HepG2 (cell line): ENCODE results near the gene TLN1. TPM values are rescaled to one million over a fixed set of nuclear protein-coding genes. Genes with fewer than 3 reads are reported as not detected.

Source experiments
- ADNP ChIP-seq: sonication (generic); formaldehyde crosslinking; IDR thresholded peaks from 2 replicates; pipeline ENCODE4 v1.4.0; 2020; ENCODE audit warnings: missing genetic modification reagents
- BORCS8-MEF2B ChIP-seq: sonication (generic); formaldehyde crosslinking; IDR thresholded peaks from 2 replicates; pipeline ENCODE4 v1.8.0; 2022; ENCODE audit warnings: mild to moderate bottlenecking, missing genetic modification reagents
- BRCA1 ChIP-seq: sonication (generic); formaldehyde crosslinking; IDR thresholded peaks from 2 replicates; pipeline ENCODE4 v1.4.0; 2020; ENCODE audit warnings: missing genetic modification reagents
- DZIP1 ChIP-seq: sonication (generic); formaldehyde crosslinking; IDR thresholded peaks from 2 replicates; pipeline ENCODE4 v1.5.0; 2020; ENCODE audit warnings: mild to moderate bottlenecking, missing genetic modification reagents
- GABPA ChIP-seq, 2 experiments: IDR thresholded peaks; 2 replicates each; pipeline ENCODE4 v1.6.1; 2011 to 2016; ENCODE audit warnings: low read depth in 2 of 2, low read length in 1 of 2, missing biosample characterization in 1 of 2, missing genetic modification characterization in 1 of 2
- GABPB1 ChIP-seq: IDR thresholded peaks from 2 replicates; pipeline ENCODE4 v1.6.1; 2016; ENCODE audit warnings: mild to moderate bottlenecking, missing genetic modification reagents, moderate library complexity, missing compliant biosample characterization
- GATAD2A ChIP-seq: IDR thresholded peaks from 2 replicates; pipeline ENCODE4 v1.6.1; 2016
- KDM2A ChIP-seq: sonication (generic); formaldehyde crosslinking; IDR thresholded peaks from 2 replicates; pipeline ENCODE4 v1.4.0; 2020; ENCODE audit warnings: low read depth, missing genetic modification reagents, borderline replicate concordance
- MEIS1 ChIP-seq: sonication (generic); formaldehyde crosslinking; IDR thresholded peaks from 2 replicates; pipeline ENCODE4 v1.9.0; 2021; ENCODE audit warnings: mild to moderate bottlenecking, missing genetic modification reagents, moderate library complexity, borderline replicate concordance
- MTA1 ChIP-seq: sonication (generic); formaldehyde crosslinking; IDR thresholded peaks from 2 replicates; pipeline ENCODE4 v1.4.0; 2020; ENCODE audit warnings: missing genetic modification reagents, mild to moderate bottlenecking, borderline replicate concordance
- PATZ1 ChIP-seq: sonication (generic); formaldehyde crosslinking; IDR thresholded peaks from 2 replicates; pipeline ENCODE4 v1.4.0; 2020; ENCODE audit warnings: missing genetic modification reagents
- SRF ChIP-seq: IDR thresholded peaks from 2 replicates; pipeline ENCODE4 v1.6.1; 2011; ENCODE audit warnings: mild to moderate bottlenecking, low read depth, low read length, moderate library complexity
- TARDBP ChIP-seq: sonication (generic); formaldehyde crosslinking; IDR thresholded peaks from 2 replicates; pipeline ENCODE4 v1.8.0; 2022; ENCODE audit warnings: mild to moderate bottlenecking, missing genetic modification reagents
- TCF7L2 ChIP-seq: IDR thresholded peaks from 2 replicates; pipeline ENCODE4 v1.6.1; 2011; ENCODE audit warnings: mild to moderate bottlenecking, low read depth, low read length, moderate library complexity
- ZFYVE20 ChIP-seq: sonication (generic); formaldehyde crosslinking; IDR thresholded peaks from 2 replicates; pipeline ENCODE4 v1.8.0; 2023; ENCODE audit warnings: low read depth, mild to moderate bottlenecking, moderate library complexity, missing genetic modification reagents, borderline replicate concordance
- ZNF232 ChIP-seq: sonication (generic); formaldehyde crosslinking; IDR thresholded peaks from 2 replicates; pipeline ENCODE4 v1.4.0; 2020; ENCODE audit warnings: missing genetic modification reagents, borderline replicate concordance
- ZNF234 ChIP-seq: sonication (generic); formaldehyde crosslinking; conservative IDR thresholded peaks from 2 replicates; pipeline ENCODE4 v1.5.1; 2020; ENCODE audit warnings: mild to moderate bottlenecking, missing genetic modification reagents
- ZNF256 ChIP-seq: sonication (generic); formaldehyde crosslinking; conservative IDR thresholded peaks from 2 replicates; pipeline ENCODE4 v1.4.0; 2020; ENCODE audit warnings: missing genetic modification reagents
- ZNF274 ChIP-seq: sonication (generic); formaldehyde crosslinking; IDR thresholded peaks from 2 replicates; pipeline ENCODE4 v1.5.1; 2020; ENCODE audit warnings: mild to moderate bottlenecking, missing genetic modification reagents
- ZNF296 ChIP-seq: sonication (generic); formaldehyde crosslinking; conservative IDR thresholded peaks from 2 replicates; pipeline ENCODE4 v1.5.0; 2020; ENCODE audit warnings: mild to moderate bottlenecking, missing genetic modification reagents
- ZNF317 ChIP-seq: sonication (generic); formaldehyde crosslinking; IDR thresholded peaks from 2 replicates; pipeline ENCODE4 v1.5.0; 2020; ENCODE audit warnings: mild to moderate bottlenecking, missing genetic modification reagents
- ZNF550 ChIP-seq: sonication (generic); formaldehyde crosslinking; IDR thresholded peaks from 2 replicates; pipeline ENCODE4 v1.4.0; 2020; ENCODE audit warnings: mild to moderate bottlenecking, missing genetic modification reagents, borderline replicate concordance
- ZSCAN20 ChIP-seq: sonication (generic); formaldehyde crosslinking; IDR thresholded peaks from 2 replicates; pipeline ENCODE4 v1.4.0; 2020; ENCODE audit warnings: missing genetic modification reagents, mild to moderate bottlenecking, borderline replicate concordance
- polyA plus RNA-seq, 8 experiments: library from polyadenylated mRNA; depleted of rRNA in 3 of 8; stranded (reverse) in 7 of 8; unstranded in 1 of 8; fragments of >200 nt; fragmentation: Illumina TruSeq in 4 of 8; extraction: Trizol in 4 of 8; gene quantifications; 2 replicates each; pipeline versions ENCODE4 v1.2.1 to v1.2.3, GENCODE V29; 2011 to 2016; ENCODE audit warnings: low read depth in 4 of 8, missing spikeins in 1 of 8, mixed read lengths in 1 of 8; ENCODE audit not compliant: insufficient read depth in 1 of 8
- total RNA-seq, 5 experiments: library from RNA; depleted of rRNA; stranded (reverse); fragments of >200 nt; fragmentation: Illumina TruSeq; extraction: Trizol; gene quantifications; 2 replicates each; pipeline ENCODE4 v1.2.3, GENCODE V29; 2016; ENCODE audit warnings: low read depth in 1 of 5
- TF ChIP-seq, protein P1 (sequence below): sonication (generic); formaldehyde crosslinking; IDR thresholded peaks from 2 replicates; pipeline ENCODE4 v1.8.1; 2023; ENCODE audit warnings: mild to moderate bottlenecking, moderate library complexity, missing genetic modification reagents

TLN1 gene
- total and polyA plus RNA-seq, 2 of the 13 experiments (the other 11 are each of a cell fraction or from before 2014, with no cell fraction given): 35.2 to 51.8 TPM

DNA sequence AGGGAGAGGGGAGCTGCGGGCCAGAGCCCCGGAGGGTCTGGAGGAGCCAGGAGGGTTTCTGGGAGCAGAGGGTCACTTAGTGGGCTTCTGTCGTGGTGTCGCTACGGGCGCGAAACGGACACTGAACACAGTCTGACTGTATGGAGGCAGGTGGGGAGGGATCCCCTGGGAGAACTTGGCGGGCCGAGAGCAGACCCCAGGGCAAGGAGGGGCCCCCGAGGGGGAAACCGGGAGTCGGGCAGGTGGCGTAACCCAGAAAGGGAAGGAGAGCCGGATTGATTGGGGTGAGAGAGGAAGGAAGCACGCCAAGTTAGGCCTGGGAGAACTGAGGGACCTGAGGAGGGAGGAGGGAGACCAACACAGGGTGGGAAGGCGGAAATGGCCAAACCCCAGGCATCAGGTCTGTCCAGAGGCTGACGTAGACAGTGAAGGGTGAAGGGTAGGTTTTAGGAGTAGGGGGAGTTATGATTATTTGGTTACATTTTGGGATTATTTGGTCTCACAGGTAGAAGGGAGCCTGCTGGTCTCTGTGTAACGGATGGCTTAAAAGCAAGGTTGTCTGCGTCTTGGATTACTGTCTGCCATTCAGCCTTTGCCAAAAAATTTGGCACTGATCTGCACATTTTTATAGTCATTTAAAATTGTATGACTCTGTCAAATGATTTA is 25.4 kb upstream of the TLN1 start (continued):
- TF ChIP-seq BRCA1 (CRISPR knock-in tag) (no peak), GABPA (IDR thresholded peaks at IDR 0.05; ENCODE audit: low read depth, low read length) (no peak), GABPA (CRISPR knock-in tag; IDR thresholded peaks at IDR 0.05; ENCODE audit: low read depth) (peak; percentile 50; the same call in 1 of the 2 replicates), TARDBP (CRISPR knock-in tag) (no peak), MEIS1 (CRISPR knock-in tag) (peak; percentile 29; the same call in 1 of the 2 replicates), ZNF296 (CRISPR knock-in tag) (no peak), ZNF274 (no peak), ZNF232 (CRISPR knock-in tag) (no peak), ZNF256 (CRISPR knock-in tag) (no peak), GABPB1 (CRISPR knock-in tag) (peak; percentile 65; the same call in 1 of the 2 replicates), ZNF550 (CRISPR knock-in tag) (no peak), ADNP (CRISPR knock-in tag) (no peak), MTA1 (CRISPR knock-in tag) (no peak), DZIP1 (CRISPR knock-in tag) (no peak), BORCS8-MEF2B (0 out of 2 replicates have a peak, but pooled peaks have one; percentile 11), KDM2A (CRISPR knock-in tag) (peak; percentile 90; the same call in 1 of the 2 replicates), GATAD2A (no peak; the same call in 1 of the 2 replicates), ZNF234 (CRISPR knock-in tag) (no peak), ZFYVE20 (CRISPR knock-in tag) (no peak), TCF7L2 (no peak), SRF (peak; percentile 54; the same call in 1 of the 2 replicates), ZSCAN20 (peak; percentile 29; the same call in 1 of the 2 replicates), ZNF317 (CRISPR knock-in tag) (peak; percentile 41; the same call in 1 of the 2 replicates), PATZ1 (0 out of 2 replicates have a peak, but pooled peaks have one; percentile 58)
- TF ChIP-seq, protein P1, sequence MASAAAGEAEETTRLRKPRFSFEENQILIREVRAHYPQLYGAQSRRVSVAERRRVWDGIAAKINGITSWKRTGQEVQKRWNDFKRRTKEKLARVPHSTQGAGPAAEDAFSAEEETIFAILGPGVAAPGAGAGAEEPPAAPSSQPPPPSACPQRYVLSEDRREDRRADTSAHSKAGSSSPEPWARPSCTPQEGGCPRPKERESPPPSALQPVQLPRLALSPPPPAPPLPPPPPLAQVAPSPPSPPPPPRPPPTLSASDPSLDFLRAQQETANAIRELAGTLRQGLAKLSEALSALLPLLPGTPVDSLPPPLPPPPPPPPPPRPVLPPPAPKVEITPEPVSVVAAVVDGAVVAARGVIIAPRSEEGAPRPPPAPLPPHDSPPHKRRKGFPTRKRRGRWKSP (CRISPR knock-in tag): no peak
